A673 (cell line): ENCODE data around the gene GPR84. TPM values are rescaled to one million over a fixed set of nuclear protein-coding genes. Genes with fewer than 3 reads are reported as not detected.

Experiments
- BruUV-seq: library from RNA; stranded (reverse); fragments of 400-500 nt; replicated peaks from 2 replicates; lab custom pipeline; 2021; lab: Mats Ljungman, UMichigan
- CTCF ChIA-PET: fragments of 300-600 bp; sonication (Branson Sonifier 250); formaldehyde crosslinking; loops from one replicate; lab custom pipeline; 2022; ENCODE audit warnings: antibody characterized with exemption; lab: Charles Lee
- POLR2A ChIA-PET: fragments of 300-600 bp; sonication (Branson Sonifier 250); formaldehyde crosslinking; loops from one replicate; lab custom pipeline; 2022; ENCODE audit warnings: antibody characterized with exemption; ENCODE audit not compliant: low non-redundant PET; lab: Charles Lee
- DNase-seq: peaks from one replicate; pipeline ENCODE4 v3.0.0-alpha.2; 2015; ENCODE audit warnings: low spot score
- H3K27ac ChIP-seq: fragments of 200-600 bp; sonication (generic); 2 replicates; pipeline ENCODE4 v1.5.1; 2016; ENCODE audit warnings: mixed run types, low read depth, mild to moderate bottlenecking, mixed read lengths, antibody characterized with exemption, low read length; ENCODE audit not compliant: poor library complexity, severe bottlenecking
- H3K27me3 ChIP-seq: fragments of 200-600 bp; sonication (generic); replicated peaks from 2 replicates; pipeline ENCODE4 v1.6.1; 2017; ENCODE audit warnings: mixed run types, low read depth, mild to moderate bottlenecking, mixed read lengths, antibody characterized with exemption, low read length; ENCODE audit not compliant: insufficient read depth, poor library complexity
- H3K36me3 ChIP-seq: fragments of 200-600 bp; sonication (generic); 2 replicates; pipeline ENCODE4 v1.6.1; 2016; ENCODE audit warnings: mixed run types, mild to moderate bottlenecking, mixed read lengths, antibody characterized with exemption, low read length; ENCODE audit not compliant: insufficient read depth, poor library complexity, severe bottlenecking
- H3K4me1 ChIP-seq: fragments of 200-600 bp; sonication (generic); 2 replicates; pipeline ENCODE4 v1.6.1; 2017; ENCODE audit warnings: mixed run types, mild to moderate bottlenecking, mixed read lengths, antibody characterized with exemption, low read length; ENCODE audit not compliant: insufficient read depth, poor library complexity, severe bottlenecking
- H3K4me3 ChIP-seq: fragments of 200-600 bp; sonication (generic); 2 replicates; pipeline ENCODE4 v1.5.1; 2016; ENCODE audit warnings: low read depth, mixed run types, mild to moderate bottlenecking, mixed read lengths, low read length; ENCODE audit not compliant: poor library complexity, severe bottlenecking
- H3K9me3 ChIP-seq: fragments of 200-600 bp; sonication (generic); 2 replicates; pipeline ENCODE4 v1.6.1; 2016; ENCODE audit warnings: mixed run types, low read depth, mild to moderate bottlenecking, mixed read lengths, antibody characterized with exemption, low read length; ENCODE audit not compliant: poor library complexity, severe bottlenecking
- CTCF ChIP-seq: fragments of 300-800, 200-600 bp; sonication (generic); conservative IDR thresholded peaks from 2 replicates; pipeline ENCODE4 v1.5.1; 2017; ENCODE audit warnings: low read depth, mild to moderate bottlenecking, antibody characterized with exemption, low read length, moderate library complexity, mixed read lengths
- EZH2 ChIP-seq: fragments of 200-600 bp; sonication (generic); IDR thresholded peaks from 2 replicates; pipeline ENCODE4 v1.6.1; 2017; ENCODE audit warnings: borderline replicate concordance, low read depth, mild to moderate bottlenecking, mixed read lengths, antibody characterized with exemption, low read length; ENCODE audit not compliant: poor library complexity, severe bottlenecking
- intact Hi-C: fragments of 100-400 bp; cut with micrococcal nuclease; formaldehyde crosslinking; loops from one replicate; pipeline ENCODE4 v1.10.0; 2022; ENCODE audit not compliant: unreplicated experiment
- total RNA-seq: library from RNA; stranded (reverse); gene quantifications from 2 replicates; pipeline ENCODE4 v1.2.3, GENCODE V29; 2021

GPR84 gene
- total RNA-seq, 1 experiment from 2014 or later = not detected

GRCh38 chr12:54412348-54412747 lies 48.1 kb upstream of the GPR84 start:
- peaks cover 56% of the 10 kb centered on the region for H3K4me1 ChIP-seq
- peaks cover 19% of the 10 kb centered on the region for H3K36me3 ChIP-seq
- H3K4me3 ChIP-seq = no peak overlapping the region
- H3K9me3 ChIP-seq = no peaks in the 10 kb centered on the region
- ChIA-PET POLR2A (no interaction called here), CTCF (interaction anchor here (1.4 to 1.8 kb wide), 2 partner anchors 13 to 27 kb away, joined by 3 to 12 read pairs; no protein-coding TSS in a partner anchor)
- H3K27ac ChIP-seq = peak overlapping the region; percentile 77
- no TSS peak for BruUV-seq
- no peak for TF ChIP-seq CTCF
- TF ChIP-seq EZH2 = no peak
- no peaks in the 10 kb centered on the region for H3K27me3 ChIP-seq
- no peak for DNase-seq
- intact Hi-C loops = no loop called here

- no peaks in the 10 kb centered on the region for H3K9me3 ChIP-seq
- no TSS peak for BruUV-seq
- POLR2A ChIA-PET = no interaction called here
- DNase-seq = peak; percentile 73
- TF ChIP-seq CTCF = no peak
- TF ChIP-seq EZH2 = no peak
- H3K36me3 ChIP-seq = peaks cover 26% of the 10 kb centered on the region
- peak overlapping the region; percentile 77 for H3K27ac ChIP-seq
- CTCF ChIA-PET = interaction anchor here (0.6 to 1.8 kb wide), 3 partner anchors 12 to 28 kb away, joined by 4 to 12 read pairs (median 4); no protein-coding TSS in a partner anchor
- H3K4me1 ChIP-seq = peaks cover 49% of the 10 kb centered on the region
- H3K4me3 ChIP-seq = no peak overlapping the region
- intact Hi-C loops = no loop called here
- H3K27me3 ChIP-seq = no peaks in the 10 kb centered on the region
These were observed 47.3 kb upstream of the GPR84 start for GRCh38 chr12:54411391-54412241.

- intact Hi-C loops = no loop called here
- no TSS peak for BruUV-seq
- H3K36me3 ChIP-seq = peaks cover 47% of the 10 kb centered on the region
These were observed 45.0 kb upstream of the GPR84 start for GRCh38 chr12:54409267-54409666.

More at GRCh38 chr12:54409267-54409666, 45.0 kb upstream of the GPR84 start:
- Histone ChIP-seq H3K4me1 (peaks cover 33% of the 10 kb centered on the region), H3K27me3 (no peaks in the 10 kb centered on the region), H3K9me3 (no peaks in the 10 kb centered on the region), H3K27ac (no peak overlapping the region), H3K4me3 (no peak overlapping the region)
- no peak for TF ChIP-seq CTCF
- no peak for TF ChIP-seq EZH2
- ChIA-PET CTCF (interaction anchor here (1.0 kb wide), 1 partner anchor 30 kb away, joined by 5 read pairs; no protein-coding TSS in a partner anchor), POLR2A (no interaction called here)
- no peak for DNase-seq
